GM23338 (cell line): ENCODE data around the gene ADIPOR2. TPM values are rescaled to one million over a fixed set of nuclear protein-coding genes. Genes with fewer than 3 reads are reported as not detected.

Source experiments
- ATAC-seq: fragments of 200-7000 bp; cut with Tn5 transposase; 3 replicates; pipeline ENCODE4 v1.9.1; 2020
- DNase-seq: peaks from one replicate; pipeline ENCODE4 v3.0.0-alpha.2; 2015; ENCODE audit warnings: low spot score
- H2AFZ ChIP-seq: fragments of 200-600 bp; sonication (generic); 2 replicates; pipeline ENCODE4 v1.8.0; 2016; ENCODE audit warnings: antibody characterized with exemption, mild to moderate bottlenecking, moderate library complexity
- H3F3A ChIP-seq: fragments of 200-600 bp; sonication (generic); replicated peaks from 2 replicates; pipeline ENCODE4 v1.8.0; 2017; ENCODE audit warnings: antibody characterized with exemption, mixed run types, low read depth
- H3K27ac ChIP-seq: fragments of 200-600 bp; sonication (generic); 2 replicates; pipeline ENCODE4 v1.6.1; 2016; ENCODE audit warnings: low read depth
- H3K27me3 ChIP-seq: fragments of 200-600 bp; sonication (generic); 2 replicates; pipeline ENCODE4 v1.8.0; 2016; ENCODE audit warnings: mild to moderate bottlenecking, mixed run types, moderate library complexity; ENCODE audit not compliant: insufficient read depth
- H3K36me3 ChIP-seq: fragments of 200-600 bp; sonication (generic); 2 replicates; pipeline ENCODE4 v1.8.0; 2016; ENCODE audit warnings: mild to moderate bottlenecking; ENCODE audit not compliant: insufficient read depth
- H3K4me1 ChIP-seq: fragments of 200-600 bp; sonication (generic); 2 replicates; pipeline ENCODE4 v1.8.0; 2016; ENCODE audit warnings: mild to moderate bottlenecking, moderate library complexity; ENCODE audit not compliant: insufficient read depth
- H3K4me2 ChIP-seq: fragments of 200-600 bp; sonication (generic); 2 replicates; pipeline ENCODE4 v1.7.1; 2017; ENCODE audit warnings: mixed run types
- H3K4me3 ChIP-seq: fragments of 200-600 bp; sonication (generic); 2 replicates; pipeline ENCODE4 v1.6.1; 2016; ENCODE audit warnings: mixed run types
- H3K79me2 ChIP-seq: fragments of 200-600 bp; sonication (generic); replicated peaks from 2 replicates; pipeline ENCODE4 v1.8.0; 2017; ENCODE audit warnings: mild to moderate bottlenecking; ENCODE audit not compliant: insufficient read depth
- H3K9me2 ChIP-seq: fragments of 200-600 bp; sonication (generic); 2 replicates; pipeline ENCODE4 v1.8.0; 2017; ENCODE audit not compliant: insufficient read depth
- H4K20me1 ChIP-seq: fragments of 200-600 bp; sonication (generic); replicated peaks from 2 replicates; pipeline ENCODE4 v1.8.0; 2017; ENCODE audit warnings: mild to moderate bottlenecking; ENCODE audit not compliant: insufficient read depth
- H3K27ac Mint-ChIP-seq: 2 replicates; pipeline ENCODE4 v1.8.0; 2020; ENCODE audit warnings: inconsistent platforms, mild to moderate bottlenecking, moderate library complexity, mixed read lengths
- H3K27me3 Mint-ChIP-seq: 3 replicates; pipeline ENCODE4 v1.8.0; 2022; ENCODE audit warnings: low read depth, mild to moderate bottlenecking, moderate library complexity, mixed read lengths, inconsistent platforms; ENCODE audit not compliant: insufficient read depth, poor library complexity
- H3K36me3 Mint-ChIP-seq: 3 replicates; pipeline ENCODE4 v1.8.0; 2021; ENCODE audit warnings: low read depth, mild to moderate bottlenecking, inconsistent platforms, moderate library complexity, mixed read lengths
- H3K4me1 Mint-ChIP-seq: 3 replicates; pipeline ENCODE4 v1.8.0; 2020; ENCODE audit warnings: mild to moderate bottlenecking, inconsistent platforms, mixed read lengths
- H3K4me3 Mint-ChIP-seq: 3 replicates; pipeline ENCODE4 v1.8.0; 2021; ENCODE audit warnings: moderate library complexity, mild to moderate bottlenecking, inconsistent platforms, mixed read lengths
- H3K9me3 Mint-ChIP-seq: 3 replicates; pipeline ENCODE4 v1.8.0; 2020; ENCODE audit warnings: moderate library complexity, mild to moderate bottlenecking, inconsistent platforms, mixed read lengths
- CREB1 ChIP-seq: fragments of 250-450 bp; sonication (Bioruptor Pico); IDR thresholded peaks from 2 replicates; pipeline ENCODE4 v1.5.0; 2020; ENCODE audit warnings: low read depth, mild to moderate bottlenecking, moderate library complexity
- EZH2 ChIP-seq: fragments of 200-600 bp; sonication (generic); IDR thresholded peaks from one replicate; pipeline ENCODE4 v1.8.0; 2017; ENCODE audit warnings: antibody characterized with exemption, mild to moderate bottlenecking, low read depth; ENCODE audit not compliant: unreplicated experiment
- EZH2phosphoT487 ChIP-seq: fragments of 200-600 bp; sonication (generic); IDR thresholded peaks from one replicate; pipeline ENCODE4 v1.8.1; 2018; ENCODE audit warnings: antibody characterized with exemption; ENCODE audit not compliant: unreplicated experiment
- JUNB ChIP-seq: IDR thresholded peaks from one replicate; pipeline ENCODE4 v1.6.1; 2016; ENCODE audit warnings: antibody characterized with exemption; ENCODE audit not compliant: unreplicated experiment
- NANOG ChIP-seq: IDR thresholded peaks from 2 replicates; pipeline ENCODE4 v1.6.1; 2016; ENCODE audit warnings: antibody characterized with exemption, borderline replicate concordance
- POLR2AphosphoS5 ChIP-seq: IDR thresholded peaks from 2 replicates; pipeline ENCODE4 v1.6.1; 2016; ENCODE audit warnings: antibody characterized with exemption, low read depth
- STAT1 ChIP-seq: IDR thresholded peaks from one replicate; pipeline ENCODE4 v1.6.1; 2016; ENCODE audit warnings: antibody characterized with exemption; ENCODE audit not compliant: unreplicated experiment
- ZNF114 ChIP-seq: fragments of 250-450 bp; sonication (Bioruptor Pico); IDR thresholded peaks from 2 replicates; pipeline ENCODE4 v1.5.0; 2020; ENCODE audit warnings: mild to moderate bottlenecking, moderate library complexity
- ZNF331 ChIP-seq: fragments of 250-450 bp; sonication (Bioruptor Pico); IDR thresholded peaks from 2 replicates; pipeline ENCODE4 v1.5.0; 2020; ENCODE audit warnings: low read depth, mild to moderate bottlenecking, moderate library complexity
- polyA plus RNA-seq: library from polyadenylated mRNA; unstranded; fragments of >200 nt; fragmentation: Nextera tagmentation; extraction: Ambion mirVana; gene quantifications from 2 replicates; pipeline ENCODE4 v1.2.1, GENCODE V29; 2016
- total RNA-seq: library from RNA; depleted of rRNA; stranded (reverse); fragments of >200 nt; shearing (Covaris generic); gene quantifications from 2 replicates; pipeline ENCODE4 v1.2.3, GENCODE V29; 2014
- TF ChIP-seq, protein P1 (sequence below): IDR thresholded peaks from one replicate; pipeline ENCODE4 v1.6.1; 2018; ENCODE audit warnings: antibody characterized with exemption; ENCODE audit not compliant: unreplicated experiment
- TF ChIP-seq, protein P2 (sequence below), 2 experiments: fragments of 200-600 bp in 1 of 2; sonication (generic) in 1 of 2; conservative IDR thresholded peaks; 2 replicates each; pipeline versions ENCODE4 v1.5.1 to v1.6.1; 2016 to 2017; ENCODE audit warnings: antibody characterized with exemption in 2 of 2, low read depth in 2 of 2, mild to moderate bottlenecking in 2 of 2, moderate library complexity in 1 of 2
- TF ChIP-seq, protein P3 (sequence below): fragments of 250-450 bp; sonication (Bioruptor Pico); IDR thresholded peaks from 2 replicates; pipeline ENCODE4 v1.5.0; 2020; ENCODE audit warnings: mild to moderate bottlenecking, moderate library complexity
- TF ChIP-seq, protein P4 (sequence below): IDR thresholded peaks from 2 replicates; pipeline ENCODE4 v1.6.1; 2016; ENCODE audit warnings: antibody characterized with exemption

The ADIPOR2 gene
- total and polyA plus RNA-seq, 2 experiments from 2014 or later, result 11.7 to 36.2 TPM

DNA sequence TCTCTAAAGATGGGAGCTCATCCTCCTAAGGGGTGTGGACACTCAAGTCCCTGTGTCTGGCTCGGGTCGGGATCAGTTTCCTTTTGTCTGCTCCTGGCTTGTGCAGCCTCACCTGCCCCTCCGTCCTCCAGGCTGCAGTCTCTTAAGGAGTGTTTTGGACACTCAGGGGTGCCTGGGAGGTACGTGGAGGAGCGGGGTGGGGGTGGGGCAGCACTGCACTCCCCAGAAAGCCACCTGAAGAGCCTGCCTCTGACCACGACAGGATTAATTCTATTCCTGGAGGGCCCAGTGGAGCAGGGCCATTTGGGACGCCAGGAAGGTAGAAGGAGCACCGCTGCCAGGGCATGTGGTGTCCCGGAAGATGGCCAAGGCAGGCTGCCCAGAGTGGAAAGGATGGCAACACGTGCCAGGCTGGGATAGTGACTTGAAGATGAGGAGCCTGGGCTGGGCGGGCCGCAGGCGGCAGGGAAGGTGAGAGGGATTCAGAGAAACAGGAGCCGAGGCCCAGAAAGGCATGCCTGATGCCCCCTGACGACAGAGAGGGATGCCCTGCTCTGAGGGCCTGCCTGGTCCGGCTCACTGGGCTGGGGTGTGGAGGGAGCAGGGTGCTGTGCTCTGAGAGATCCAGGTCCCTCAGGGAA, 114.7 kb downstream of the ADIPOR2 start:
- Mint-ChIP-seq H3K4me3 (no peak overlapping the region), H3K36me3 (no peaks in the 10 kb centered on the region), H3K4me1 (no peaks in the 10 kb centered on the region; the same call in 2 of the 3 replicates), H3K27me3 (peaks cover 5% of the 10 kb centered on the region), H3K27ac (no peak overlapping the region), H3K9me3 (no peaks in the 10 kb centered on the region)
- DNase-seq (no peak), ATAC-seq (no peak)
- Histone ChIP-seq H3K9me2 (no peaks in the 10 kb centered on the region), H2AFZ (no peak overlapping the region), H3K4me3 (no peak overlapping the region), H3K4me1 (no peaks in the 10 kb centered on the region), H3K79me2 (no peaks in the 10 kb centered on the region), H3K4me2 (no peak overlapping the region), H3K27ac (no peak overlapping the region), H3K36me3 (no peaks in the 10 kb centered on the region), H4K20me1 (no peaks in the 10 kb centered on the region), H3F3A (no peaks in the 10 kb centered on the region), H3K27me3 (no peaks in the 10 kb centered on the region)
- TF ChIP-seq ZNF331 (CRISPR knock-in tag) (no peak), EZH2 (no peak), NANOG (no peak), JUNB (no peak), ZNF114 (CRISPR knock-in tag) (no peak), POLR2AphosphoS5 (no peak), EZH2phosphoT487 (no peak), CREB1 (no peak), STAT1 (no peak)
- TF ChIP-seq, protein P1, sequence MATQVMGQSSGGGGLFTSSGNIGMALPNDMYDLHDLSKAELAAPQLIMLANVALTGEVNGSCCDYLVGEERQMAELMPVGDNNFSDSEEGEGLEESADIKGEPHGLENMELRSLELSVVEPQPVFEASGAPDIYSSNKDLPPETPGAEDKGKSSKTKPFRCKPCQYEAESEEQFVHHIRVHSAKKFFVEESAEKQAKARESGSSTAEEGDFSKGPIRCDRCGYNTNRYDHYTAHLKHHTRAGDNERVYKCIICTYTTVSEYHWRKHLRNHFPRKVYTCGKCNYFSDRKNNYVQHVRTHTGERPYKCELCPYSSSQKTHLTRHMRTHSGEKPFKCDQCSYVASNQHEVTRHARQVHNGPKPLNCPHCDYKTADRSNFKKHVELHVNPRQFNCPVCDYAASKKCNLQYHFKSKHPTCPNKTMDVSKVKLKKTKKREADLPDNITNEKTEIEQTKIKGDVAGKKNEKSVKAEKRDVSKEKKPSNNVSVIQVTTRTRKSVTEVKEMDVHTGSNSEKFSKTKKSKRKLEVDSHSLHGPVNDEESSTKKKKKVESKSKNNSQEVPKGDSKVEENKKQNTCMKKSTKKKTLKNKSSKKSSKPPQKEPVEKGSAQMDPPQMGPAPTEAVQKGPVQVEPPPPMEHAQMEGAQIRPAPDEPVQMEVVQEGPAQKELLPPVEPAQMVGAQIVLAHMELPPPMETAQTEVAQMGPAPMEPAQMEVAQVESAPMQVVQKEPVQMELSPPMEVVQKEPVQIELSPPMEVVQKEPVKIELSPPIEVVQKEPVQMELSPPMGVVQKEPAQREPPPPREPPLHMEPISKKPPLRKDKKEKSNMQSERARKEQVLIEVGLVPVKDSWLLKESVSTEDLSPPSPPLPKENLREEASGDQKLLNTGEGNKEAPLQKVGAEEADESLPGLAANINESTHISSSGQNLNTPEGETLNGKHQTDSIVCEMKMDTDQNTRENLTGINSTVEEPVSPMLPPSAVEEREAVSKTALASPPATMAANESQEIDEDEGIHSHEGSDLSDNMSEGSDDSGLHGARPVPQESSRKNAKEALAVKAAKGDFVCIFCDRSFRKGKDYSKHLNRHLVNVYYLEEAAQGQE, result no peak
- TF ChIP-seq, protein P2, sequence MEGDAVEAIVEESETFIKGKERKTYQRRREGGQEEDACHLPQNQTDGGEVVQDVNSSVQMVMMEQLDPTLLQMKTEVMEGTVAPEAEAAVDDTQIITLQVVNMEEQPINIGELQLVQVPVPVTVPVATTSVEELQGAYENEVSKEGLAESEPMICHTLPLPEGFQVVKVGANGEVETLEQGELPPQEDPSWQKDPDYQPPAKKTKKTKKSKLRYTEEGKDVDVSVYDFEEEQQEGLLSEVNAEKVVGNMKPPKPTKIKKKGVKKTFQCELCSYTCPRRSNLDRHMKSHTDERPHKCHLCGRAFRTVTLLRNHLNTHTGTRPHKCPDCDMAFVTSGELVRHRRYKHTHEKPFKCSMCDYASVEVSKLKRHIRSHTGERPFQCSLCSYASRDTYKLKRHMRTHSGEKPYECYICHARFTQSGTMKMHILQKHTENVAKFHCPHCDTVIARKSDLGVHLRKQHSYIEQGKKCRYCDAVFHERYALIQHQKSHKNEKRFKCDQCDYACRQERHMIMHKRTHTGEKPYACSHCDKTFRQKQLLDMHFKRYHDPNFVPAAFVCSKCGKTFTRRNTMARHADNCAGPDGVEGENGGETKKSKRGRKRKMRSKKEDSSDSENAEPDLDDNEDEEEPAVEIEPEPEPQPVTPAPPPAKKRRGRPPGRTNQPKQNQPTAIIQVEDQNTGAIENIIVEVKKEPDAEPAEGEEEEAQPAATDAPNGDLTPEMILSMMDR (conservative IDR thresholded peaks at IDR 0.05; ENCODE audit: low read depth in 2 of 2), result no peak
- TF ChIP-seq, protein P3, sequence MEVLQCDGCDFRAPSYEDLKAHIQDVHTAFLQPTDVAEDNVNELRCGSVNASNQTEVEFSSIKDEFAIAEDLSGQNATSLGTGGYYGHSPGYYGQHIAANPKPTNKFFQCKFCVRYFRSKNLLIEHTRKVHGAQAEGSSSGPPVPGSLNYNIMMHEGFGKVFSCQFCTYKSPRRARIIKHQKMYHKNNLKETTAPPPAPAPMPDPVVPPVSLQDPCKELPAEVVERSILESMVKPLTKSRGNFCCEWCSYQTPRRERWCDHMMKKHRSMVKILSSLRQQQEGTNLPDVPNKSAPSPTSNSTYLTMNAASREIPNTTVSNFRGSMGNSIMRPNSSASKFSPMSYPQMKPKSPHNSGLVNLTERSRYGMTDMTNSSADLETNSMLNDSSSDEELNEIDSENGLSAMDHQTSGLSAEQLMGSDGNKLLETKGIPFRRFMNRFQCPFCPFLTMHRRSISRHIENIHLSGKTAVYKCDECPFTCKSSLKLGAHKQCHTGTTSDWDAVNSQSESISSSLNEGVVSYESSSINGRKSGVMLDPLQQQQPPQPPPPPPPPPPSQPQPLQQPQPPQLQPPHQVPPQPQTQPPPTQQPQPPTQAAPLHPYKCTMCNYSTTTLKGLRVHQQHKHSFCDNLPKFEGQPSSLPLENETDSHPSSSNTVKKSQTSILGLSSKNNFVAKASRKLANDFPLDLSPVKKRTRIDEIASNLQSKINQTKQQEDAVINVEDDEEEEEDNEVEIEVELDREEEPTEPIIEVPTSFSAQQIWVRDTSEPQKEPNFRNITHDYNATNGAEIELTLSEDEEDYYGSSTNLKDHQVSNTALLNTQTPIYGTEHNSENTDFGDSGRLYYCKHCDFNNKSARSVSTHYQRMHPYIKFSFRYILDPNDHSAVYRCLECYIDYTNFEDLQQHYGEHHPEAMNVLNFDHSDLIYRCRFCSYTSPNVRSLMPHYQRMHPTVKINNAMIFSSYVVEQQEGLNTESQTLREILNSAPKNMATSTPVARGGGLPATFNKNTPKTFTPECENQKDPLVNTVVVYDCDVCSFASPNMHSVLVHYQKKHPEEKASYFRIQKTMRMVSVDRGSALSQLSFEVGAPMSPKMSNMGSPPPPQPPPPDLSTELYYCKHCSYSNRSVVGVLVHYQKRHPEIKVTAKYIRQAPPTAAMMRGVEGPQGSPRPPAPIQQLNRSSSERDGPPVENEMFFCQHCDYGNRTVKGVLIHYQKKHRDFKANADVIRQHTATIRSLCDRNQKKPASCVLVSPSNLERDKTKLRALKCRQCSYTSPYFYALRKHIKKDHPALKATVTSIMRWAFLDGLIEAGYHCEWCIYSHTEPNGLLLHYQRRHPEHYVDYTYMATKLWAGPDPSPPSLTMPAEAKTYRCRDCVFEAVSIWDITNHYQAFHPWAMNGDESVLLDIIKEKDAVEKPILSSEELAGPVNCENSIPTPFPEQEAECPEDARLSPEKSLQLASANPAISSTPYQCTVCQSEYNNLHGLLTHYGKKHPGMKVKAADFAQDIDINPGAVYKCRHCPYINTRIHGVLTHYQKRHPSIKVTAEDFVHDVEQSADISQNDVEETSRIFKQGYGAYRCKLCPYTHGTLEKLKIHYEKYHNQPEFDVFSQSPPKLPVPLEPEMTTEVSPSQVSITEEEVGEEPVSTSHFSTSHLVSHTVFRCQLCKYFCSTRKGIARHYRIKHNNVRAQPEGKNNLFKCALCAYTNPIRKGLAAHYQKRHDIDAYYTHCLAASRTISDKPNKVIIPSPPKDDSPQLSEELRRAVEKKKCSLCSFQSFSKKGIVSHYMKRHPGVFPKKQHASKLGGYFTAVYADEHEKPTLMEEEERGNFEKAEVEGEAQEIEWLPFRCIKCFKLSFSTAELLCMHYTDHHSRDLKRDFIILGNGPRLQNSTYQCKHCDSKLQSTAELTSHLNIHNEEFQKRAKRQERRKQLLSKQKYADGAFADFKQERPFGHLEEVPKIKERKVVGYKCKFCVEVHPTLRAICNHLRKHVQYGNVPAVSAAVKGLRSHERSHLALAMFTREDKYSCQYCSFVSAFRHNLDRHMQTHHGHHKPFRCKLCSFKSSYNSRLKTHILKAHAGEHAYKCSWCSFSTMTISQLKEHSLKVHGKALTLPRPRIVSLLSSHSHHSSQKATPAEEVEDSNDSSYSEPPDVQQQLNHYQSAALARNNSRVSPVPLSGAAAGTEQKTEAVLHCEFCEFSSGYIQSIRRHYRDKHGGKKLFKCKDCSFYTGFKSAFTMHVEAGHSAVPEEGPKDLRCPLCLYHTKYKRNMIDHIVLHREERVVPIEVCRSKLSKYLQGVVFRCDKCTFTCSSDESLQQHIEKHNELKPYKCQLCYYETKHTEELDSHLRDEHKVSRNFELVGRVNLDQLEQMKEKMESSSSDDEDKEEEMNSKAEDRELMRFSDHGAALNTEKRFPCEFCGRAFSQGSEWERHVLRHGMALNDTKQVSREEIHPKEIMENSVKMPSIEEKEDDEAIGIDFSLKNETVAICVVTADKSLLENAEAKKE, result no peak
- TF ChIP-seq, protein P4, sequence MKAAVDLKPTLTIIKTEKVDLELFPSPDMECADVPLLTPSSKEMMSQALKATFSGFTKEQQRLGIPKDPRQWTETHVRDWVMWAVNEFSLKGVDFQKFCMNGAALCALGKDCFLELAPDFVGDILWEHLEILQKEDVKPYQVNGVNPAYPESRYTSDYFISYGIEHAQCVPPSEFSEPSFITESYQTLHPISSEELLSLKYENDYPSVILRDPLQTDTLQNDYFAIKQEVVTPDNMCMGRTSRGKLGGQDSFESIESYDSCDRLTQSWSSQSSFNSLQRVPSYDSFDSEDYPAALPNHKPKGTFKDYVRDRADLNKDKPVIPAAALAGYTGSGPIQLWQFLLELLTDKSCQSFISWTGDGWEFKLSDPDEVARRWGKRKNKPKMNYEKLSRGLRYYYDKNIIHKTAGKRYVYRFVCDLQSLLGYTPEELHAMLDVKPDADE, result no peak
